Endometrium (tissue), 2 donors: ENCODE data around the gene OR6C75.
"Not testable (repeated sequence)": the region's sequence is repeated elsewhere in the genome, so short reads cannot be mapped to it uniquely, and the experiment has no call there.

Source experiments
- FAIRE-seq: peaks from 2 replicates; lab custom pipeline; 2012; peaks lifted over from hg19 to GRCh38; lab: Jason Lieb, UNC
- donor health status: control.
- donor health status: control.

The OR6C75 gene

DNA sequence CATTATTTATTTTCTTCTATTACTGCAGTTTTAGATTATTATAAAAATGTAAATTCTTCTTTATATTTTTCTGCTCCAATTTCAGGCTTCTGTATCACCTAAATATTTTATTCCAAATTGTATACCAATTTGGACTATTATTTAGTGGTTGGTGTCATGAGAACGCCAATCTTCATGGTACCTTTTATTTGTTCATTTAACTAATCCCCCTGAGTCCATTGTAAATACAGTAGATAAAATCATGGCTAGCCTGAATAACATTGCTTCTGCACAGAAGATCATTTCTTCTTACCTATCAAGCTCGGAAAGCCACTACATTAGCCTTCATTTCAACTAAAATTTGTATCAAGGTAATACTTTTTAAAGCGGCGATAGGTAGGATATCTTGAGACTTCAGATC lies at the start of gene OR6C75:
OR6C75 (plus strand) TSS at position 301 of the 400 bp plus-strand sequence. CDS start 2,136 bp downstream, outside the sequence.
- no peak for FAIRE-seq

DNA sequence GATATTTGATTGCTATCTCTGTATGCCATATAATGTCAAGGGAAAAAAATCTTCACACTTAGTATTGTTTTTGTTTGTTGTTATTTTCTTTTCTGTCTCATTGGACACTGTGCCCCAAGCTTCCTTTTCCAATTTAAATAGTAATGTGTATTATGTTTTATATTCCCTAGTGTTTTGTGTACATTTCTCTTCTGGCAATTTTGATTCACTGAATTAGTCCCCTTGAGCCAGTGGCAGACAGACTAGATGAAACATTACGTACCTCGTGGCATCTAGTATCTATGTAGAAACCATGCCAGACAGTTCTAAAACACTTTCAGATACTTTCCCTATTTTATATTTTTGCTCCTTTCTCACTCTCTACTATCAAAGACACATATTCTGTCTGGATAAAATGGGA lies 48.7 kb upstream of the OR6C75 start, which contains the start of gene OR6C1:
OR6C1 (plus strand) TSS at position 301 of the 400 bp plus-strand sequence. CDS start 6,257 bp downstream, outside the sequence.
- no peak for FAIRE-seq

DNA sequence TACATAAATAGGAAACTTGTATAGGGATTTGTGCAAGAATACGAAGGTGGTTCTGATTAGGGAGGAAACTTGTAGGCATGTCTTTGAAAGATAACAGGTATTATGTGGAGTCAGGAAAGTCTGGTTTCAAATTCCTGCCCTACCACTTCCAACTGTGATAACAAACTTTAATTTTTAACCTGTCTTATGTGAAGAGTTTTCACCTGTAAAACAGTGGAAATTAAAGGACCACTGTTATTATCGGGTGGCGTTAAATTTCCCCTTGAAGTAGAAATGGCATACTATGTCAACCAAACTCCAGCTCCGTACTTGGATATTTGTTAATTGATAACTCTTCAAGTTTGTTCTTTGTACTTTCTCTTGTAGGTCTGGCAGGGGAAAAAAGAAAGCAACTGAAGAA lies 42.6 kb upstream of the OR6C75 start:
- no peak for FAIRE-seq

DNA sequence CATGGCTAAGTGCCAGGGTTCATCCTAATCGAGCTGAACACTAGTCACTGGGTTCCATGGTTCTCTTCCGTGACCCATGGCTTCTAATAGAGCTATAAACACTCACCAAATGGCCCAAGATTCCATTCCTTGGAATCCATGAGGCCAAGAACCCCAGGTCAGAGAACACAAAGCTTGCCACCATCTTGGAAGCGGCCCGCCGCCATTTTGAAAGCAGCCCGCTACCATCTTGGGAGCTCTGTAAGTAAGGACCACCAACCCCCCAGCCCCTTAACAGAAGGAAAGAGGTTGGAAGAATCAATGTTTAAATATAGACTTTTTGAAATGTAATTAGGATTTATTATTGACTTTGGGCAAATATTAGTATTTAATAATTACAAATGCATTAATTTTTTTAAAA lies 37.0 kb upstream of the OR6C75 start:
- FAIRE-seq = not testable (repeated sequence)

DNA sequence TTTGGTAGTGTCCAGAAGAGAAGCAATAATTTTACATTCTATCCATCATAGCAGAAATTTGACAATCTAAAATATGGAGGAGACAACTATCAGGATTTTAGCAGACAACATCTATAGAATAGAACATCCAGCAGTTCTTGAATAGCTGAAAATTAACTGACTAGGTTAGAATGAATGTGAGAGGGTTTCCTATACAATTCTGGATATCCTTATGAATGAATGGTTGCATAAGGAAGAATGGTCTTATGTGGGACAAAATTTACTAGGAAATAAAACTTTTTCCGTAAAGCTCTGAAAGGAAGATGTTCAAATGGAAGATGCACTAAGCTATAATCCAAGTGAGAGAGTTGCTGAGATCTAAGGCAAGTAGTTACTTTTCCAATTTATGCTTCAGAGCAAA lies 32.3 kb upstream of the OR6C75 start, which contains the start of gene OR6C3:
OR6C3 (plus strand) TSS at position 301 of the 400 bp plus-strand sequence. CDS start 955 bp downstream, outside the sequence.
- no peak for FAIRE-seq

DNA sequence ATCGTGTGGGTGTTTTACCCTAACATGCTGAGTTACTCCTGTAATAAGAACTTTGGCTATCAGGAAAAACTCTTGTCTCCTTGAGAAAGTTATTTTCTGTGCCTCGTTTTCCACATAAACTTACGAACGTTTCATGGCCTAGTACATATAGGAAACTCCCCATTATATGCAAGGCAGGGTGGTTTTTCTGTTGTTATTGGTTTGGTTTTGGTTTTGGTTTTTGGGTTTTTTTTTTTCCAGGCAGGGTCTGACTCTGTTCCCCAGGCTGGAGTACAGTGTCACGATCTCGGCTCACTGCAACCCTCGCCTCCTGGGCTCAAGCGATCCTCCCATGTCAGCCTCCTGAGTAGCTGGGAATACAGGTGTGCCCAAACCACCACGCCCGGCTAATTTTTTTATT lies 26.8 kb upstream of the OR6C75 start:
- no peak for FAIRE-seq

DNA sequence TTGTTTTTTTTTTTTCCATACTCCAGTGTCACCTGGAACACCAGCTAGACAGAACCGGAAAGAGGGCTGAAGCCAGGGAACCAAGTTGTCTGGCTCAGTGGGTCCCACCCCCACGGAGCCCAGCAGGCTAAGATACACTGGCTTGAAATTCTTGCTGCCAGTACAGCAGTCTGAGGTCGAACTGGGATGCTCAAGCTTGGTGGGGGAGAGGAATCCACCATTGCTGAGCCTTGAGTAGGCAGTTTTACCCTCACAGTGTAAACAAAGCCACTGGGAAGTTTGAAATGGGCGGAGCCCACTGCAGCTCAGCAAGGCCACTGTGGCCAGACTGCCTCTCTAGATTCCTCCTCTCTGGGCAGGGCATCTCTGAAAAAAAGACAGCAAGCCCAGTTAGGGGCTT lies 7.4 kb upstream of the OR6C75 start:
- not testable (repeated sequence) for FAIRE-seq

DNA sequence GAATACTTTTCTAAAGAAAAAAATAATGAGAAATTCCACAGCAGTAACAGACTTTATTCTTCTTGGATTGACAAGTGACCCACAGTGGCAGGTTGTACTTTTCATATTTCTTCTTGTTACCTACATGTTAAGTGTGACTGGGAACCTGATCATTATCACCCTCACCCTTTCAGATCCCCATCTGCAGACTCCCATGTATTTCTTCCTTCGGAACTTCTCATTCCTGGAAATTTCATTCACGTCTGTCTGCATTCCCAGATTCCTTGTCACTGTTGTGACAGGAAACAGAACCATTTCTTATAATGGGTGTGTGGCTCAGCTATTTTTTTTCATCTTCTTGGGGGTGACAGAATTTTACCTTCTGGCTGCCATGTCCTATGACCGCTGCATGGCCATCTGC lies 2.3 kb downstream of the OR6C75 start:
- no peak for FAIRE-seq

DNA sequence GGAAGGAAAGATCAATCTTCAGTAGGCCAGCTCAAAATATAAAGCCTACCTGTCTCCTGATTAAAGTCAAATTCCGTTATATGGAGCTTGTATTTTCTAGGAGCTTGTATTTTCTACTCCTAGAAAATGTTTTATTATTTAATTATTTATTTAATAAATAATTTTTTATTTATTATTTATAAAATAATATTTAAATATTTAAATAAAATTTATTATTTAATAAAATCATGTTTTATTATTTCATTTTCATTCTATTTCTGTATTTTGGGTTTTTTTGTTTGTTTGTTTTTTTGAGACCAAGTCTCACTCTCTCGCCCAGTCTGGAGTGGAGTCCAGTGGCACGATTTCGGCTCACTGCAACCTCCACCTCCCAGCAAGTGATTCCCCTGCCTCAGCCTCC lies 9.7 kb downstream of the OR6C75 start:
- no peak for FAIRE-seq

DNA sequence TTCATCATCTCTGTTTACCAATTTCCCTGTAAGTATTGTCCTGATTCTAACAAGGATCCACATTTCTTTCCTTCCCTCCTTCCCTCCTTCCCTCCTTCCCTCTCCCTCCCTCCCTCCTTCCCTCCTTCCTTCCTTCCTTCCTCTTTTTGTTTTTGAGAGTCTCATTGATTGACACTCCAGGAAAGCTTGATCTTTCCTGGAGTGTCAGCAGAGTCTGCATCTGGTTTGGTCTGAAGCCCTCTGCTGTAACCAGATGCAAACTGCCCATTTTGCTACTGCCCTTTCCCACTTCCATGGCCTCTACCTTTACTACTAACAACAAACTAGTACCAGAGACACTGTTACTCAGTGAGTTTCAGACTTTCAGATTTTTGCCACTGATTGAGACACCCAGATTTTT lies 23.1 kb downstream of the OR6C75 start:
- no peak for FAIRE-seq

DNA sequence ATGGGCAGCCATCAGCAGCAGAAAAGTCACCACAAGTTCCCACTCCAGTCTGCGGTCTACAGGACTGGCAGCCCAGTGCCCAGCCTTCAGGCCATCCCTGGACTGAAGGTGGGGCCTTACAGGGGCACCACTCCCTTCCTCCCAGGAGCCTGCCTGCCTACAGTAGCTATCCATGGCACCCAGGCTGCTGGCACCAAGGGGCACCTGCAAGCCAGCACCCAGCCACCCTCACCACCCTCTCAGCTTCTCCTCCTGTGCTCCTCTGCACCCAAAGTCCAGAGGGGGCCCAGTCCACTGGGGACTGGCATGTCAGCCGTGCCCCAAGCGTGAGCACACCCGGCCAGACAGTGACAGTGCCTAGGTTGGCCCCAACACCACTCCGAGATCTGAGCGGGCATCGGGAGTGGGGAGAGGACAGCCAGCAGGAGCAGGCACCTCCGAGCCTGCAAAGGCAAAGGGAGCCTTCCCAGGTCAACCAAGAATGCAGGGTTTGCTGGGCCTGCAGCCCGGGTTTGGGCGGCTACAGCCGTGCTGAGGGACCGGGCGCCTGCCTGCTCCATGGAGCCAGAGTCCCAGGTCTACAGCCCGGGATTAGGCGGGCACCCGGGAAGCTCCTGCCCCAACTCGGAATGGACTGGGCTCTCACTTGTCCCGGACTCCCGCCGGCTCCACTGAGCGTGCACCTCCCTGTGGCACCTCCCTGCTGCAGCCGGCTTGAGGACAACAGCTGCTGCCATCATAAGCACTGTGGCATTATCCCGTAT lies 29.4 kb downstream of the OR6C75 start:
- FAIRE-seq = no peak

DNA sequence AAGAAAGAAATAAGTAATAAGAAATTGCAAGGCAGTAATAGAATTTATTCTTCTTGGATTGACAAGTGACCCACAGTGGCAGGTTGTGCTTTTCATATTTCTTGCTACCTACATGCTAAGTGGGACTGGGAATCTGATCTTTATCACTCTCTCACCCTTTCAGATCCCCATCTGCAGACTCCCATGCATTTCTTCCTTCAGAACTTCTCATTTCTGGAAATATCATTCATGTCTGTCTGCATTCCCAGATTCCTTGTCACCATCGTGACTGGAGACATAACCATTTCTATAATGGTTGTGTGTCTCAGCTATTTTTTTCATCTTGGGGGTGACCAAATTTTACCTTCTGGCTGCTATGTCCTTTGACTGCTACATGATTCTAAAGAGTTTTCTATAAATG lies 33.6 kb downstream of the OR6C75 start:
- FAIRE-seq = no peak

DNA sequence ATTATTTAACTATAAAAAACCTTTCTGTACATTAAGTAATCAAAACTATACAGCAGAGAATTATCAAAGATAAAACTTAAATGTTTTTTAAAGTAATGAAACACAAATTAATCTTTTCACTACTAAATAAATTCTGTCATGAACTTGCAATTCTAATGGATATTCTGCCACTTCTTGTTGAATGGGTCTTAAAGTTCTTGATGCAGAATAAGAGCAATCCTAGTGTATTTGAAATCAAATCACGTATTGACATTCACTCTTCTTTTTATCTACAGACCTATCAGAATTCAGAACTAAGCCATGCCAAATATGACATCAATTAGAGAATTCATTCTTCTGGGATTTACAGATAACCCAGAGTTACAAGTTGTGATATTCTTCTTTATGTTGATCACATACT lies 37.5 kb downstream of the OR6C75 start, which contains the start of gene OR6C65:
OR6C65 (plus strand) TSS at position 301 of the 400 bp plus-strand sequence; CDS start at position 301, 0 bp downstream.
- FAIRE-seq = no peak

DNA sequence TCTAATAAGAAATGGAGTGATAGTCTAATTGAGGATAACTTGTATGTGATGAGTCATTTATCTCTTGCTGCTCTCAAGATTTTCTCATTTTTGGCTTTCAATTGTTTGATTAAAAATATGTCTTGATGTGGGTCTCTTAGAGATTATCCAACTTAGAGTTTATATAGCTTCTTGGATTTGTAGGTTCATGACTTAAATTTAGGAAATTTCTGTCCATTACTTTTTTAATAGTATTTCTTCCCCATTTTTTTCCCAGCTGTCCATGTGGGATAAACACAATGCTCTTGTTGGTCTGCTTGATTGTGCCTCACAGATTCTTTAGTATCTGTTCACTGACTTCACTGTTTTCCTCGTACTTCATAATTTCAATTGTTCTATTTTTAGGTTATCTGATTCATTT lies 45.1 kb downstream of the OR6C75 start:
- no peak for FAIRE-seq

DNA sequence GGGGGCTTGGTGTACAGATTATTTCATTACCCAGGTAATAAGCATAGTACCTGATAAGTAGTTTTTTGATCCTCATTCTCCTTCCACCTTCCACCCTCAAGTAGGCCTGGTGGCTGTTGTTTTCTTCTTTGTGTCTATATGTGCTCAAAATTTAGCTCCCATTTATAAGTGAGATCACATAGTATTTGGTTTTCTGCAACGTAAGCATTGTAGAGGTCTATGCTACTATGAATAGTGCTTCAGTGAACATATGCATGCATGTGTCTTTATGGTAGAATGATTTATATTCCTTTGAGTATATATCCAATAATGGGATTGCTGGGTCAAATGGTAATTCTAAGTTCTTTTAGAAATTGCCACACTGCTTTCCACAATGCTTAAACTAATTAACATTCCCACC lies 46.4 kb downstream of the OR6C75 start:
- not testable (repeated sequence) for FAIRE-seq

DNA sequence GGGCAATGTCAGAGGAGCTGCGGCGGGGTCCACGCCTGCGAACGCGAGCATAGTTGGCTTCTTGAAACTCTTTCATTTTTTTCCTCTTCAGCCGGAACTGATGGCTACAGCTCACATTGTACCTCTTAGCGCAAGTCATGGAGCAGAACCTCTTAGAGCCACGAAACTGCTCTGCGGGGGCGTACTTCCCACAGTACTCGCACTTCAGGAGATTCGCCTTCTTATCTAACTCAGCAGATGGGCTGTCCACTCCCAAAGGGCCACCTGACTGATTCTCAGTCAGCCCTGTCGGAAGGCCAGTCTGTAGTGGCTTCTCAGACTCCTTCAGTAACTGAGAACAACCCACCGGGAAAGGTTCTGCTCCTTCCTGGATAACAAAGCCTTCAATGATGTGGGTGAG lies 49.4 kb downstream of the OR6C75 start:
- FAIRE-seq = not testable (repeated sequence)

DNA sequence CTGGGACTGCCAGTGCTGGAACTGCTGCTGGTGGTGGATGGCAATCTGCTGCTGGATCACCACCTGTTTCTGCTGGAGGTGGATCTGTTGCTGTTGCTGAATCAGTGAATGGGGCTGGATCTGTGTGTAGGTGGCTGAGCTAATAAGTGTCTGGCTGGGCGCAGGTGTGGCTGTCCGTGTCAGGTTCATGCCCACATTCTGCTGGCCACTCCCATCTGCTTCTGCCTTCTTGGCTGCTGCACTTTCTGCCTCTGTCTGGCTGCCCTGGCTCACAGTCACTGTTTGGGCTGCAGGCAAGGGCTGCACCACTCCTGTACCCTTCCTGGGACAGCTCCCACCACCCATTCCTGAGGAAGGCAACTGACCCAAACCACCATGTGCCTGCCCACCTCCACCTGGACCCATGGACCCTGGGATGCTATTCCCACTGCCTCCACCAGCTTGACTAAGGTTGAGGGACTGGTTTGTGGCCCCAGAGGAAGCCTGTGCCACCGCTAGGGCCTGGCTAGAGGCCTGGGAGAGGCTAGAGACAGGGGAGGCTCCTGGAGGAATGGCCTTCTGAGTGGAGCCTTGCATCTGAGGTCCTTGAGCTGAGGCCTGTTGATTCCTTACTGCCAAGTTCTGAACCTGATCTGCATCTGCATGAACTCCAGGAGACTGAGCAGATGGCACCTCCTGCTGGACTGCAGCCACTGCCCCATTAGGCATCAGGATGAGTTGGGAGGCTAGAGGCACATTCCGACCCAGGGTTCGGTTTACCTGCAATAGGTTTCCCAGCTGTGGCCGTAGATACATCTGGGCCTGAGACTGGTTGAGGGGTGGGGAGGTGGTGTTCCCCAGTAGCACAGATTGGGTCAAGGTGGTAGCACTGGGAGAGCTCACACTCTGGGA lies 51.0 kb downstream of the OR6C75 start:
- FAIRE-seq = not testable (repeated sequence)

DNA sequence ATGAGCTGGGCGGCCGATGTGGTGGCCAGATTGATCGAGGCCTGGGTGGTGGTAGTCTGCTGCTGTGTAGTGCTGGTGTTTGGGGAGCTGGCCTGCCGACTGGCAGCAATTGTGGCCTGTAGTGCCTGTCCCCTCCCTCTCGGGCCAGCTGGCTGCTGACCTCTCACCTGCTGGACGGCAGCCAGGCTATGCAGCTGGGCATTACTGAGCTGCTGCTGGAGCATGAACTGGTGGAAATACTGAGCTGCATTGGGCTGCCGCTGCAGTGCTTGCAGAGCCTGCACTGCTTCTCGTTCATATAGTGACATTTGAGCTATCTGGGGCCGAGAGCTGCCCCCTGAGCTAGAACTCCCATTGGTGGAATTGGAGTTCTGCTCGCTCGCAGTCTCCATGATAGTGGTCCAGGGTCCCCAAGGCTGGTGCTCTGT lies 51.6 kb downstream of the OR6C75 start:
- FAIRE-seq = not testable (repeated sequence)

DNA sequence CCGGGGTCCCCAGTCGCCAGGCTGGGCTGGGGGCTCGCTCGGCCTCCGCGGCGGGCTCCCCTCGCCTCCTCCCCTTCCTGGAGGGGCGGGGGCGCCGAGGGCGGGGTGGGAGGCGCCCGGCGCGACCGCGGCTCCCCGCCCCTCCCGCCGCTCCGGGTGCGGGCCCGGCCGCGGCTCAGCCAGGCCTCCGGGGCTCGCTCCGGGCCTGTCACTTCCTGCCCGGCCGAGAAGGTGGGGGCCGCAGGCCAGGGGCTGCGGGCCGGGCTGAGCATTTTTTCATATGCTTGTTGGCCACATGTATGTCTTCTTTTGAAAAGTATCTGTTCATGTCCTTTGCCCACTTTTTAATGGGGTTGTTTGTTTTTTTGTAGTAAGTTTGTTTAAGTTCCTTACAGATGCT lies 52.1 kb downstream of the OR6C75 start:
- FAIRE-seq = not testable (repeated sequence)

DNA sequence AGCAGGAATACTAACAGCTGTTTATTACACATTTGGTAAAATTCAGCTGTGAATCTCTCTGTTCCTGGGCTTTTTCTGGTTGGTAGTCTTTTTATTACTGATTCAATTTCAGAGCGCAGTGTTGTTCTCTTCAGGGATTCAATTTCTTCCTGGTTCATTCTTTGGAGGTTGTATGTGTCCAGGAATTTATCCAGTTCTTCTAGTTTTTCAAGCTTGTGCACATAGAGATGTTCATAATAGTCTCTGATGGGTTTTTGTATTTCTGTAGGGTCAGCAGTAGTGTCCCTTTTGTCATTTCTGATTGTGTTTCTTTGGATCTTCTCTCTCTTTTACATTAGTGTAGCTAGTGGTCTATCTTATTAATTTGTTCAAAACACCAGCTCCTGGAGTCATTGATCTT lies 54.2 kb downstream of the OR6C75 start:
- no peak for FAIRE-seq
